ENCODE measurements around the gene MAP4K1.
A peak's percentile ranks its signal among the peaks of the same experiment; 100 is the strongest.

The MAP4K1 gene

DNA sequence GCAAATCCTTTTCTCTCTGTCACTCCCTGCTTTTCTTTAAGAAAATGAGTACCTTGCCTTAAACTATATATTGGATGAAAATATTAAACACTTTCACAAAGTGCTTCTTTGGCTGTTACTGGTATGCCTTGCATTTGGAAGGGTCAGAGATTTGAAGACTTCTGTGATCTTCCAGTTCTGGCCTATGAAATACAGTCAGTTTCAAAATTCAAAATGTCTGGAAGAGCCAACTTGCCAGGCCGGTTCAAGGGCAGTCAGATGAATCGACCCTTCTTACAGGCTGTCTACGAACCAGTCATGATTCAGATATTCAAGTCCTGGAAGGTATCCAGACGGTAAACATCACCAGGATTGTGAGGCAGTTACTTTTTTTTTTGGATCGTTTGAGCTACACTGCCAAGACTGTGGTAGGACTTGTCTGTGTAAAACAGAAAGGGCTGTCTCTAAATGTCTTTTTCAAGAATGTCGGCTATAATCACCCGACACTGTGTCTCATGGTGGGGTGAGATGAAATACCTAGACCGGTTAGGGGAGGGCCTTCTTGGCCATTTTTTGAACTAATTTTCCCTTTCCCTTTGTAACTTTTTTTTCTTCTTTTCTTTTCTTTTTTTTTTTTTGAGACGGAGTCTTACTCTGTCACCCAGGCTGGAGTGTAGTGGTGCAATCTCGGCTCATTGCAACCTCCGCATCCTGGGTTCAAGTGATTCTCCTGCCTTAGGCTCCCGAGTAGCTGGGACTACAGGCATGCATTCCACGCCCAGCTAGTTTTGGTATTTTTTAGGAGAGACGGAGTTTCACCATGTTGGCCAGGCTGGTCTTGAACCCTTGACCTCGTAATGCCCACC lies 40.9 kb upstream of the MAP4K1 start:
- peaks cover 21% of the 10 kb centered on the region for H3K36me3 Mint-ChIP-seq (ENCODE audit: low read depth)

DNA sequence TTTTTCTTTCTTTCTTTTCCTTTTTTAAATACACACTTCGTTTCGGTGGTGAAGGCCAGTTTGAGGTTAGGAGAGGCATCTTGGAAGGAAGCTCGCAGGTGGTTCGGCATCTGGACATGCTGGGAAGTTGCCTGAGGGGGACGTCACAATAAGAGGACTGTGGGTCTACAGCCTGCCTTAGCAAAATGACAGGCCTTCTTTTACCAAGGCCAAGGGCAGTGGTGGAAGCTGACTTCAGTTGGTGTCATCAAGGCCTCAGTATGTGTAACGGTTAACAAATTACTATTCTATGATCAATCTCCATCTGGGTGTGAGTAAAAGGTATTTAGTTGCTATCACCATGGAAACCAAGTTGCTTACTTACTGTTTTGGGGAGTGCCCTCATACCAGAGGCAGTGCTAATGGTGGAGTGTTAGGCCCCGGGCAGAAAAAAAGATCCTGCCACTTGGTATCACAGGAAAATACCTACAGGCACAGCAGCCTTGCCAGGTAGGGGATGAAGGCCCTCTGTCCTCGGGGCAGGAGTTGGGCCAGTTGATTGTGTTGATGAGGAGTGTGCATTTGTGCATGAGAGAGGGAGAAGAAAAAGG lies 40.0 kb upstream of the MAP4K1 start:
- Mint-ChIP-seq H3K4me3 (peak overlapping the region; percentile 55), H3K36me3 (ENCODE audit: low read depth) (peaks cover 21% of the 10 kb centered on the region), H3K27me3 (ENCODE audit: low read depth, poor library complexity) (no peaks in the 10 kb centered on the region), H3K9me3 (no peaks in the 10 kb centered on the region), H3K4me1 (peaks cover 98% of the 10 kb centered on the region), H3K27ac (peak overlapping the region; percentile 99)
- DNase-seq, result no peak
- TF ChIP-seq CTCF (IDR thresholded peaks at IDR 0.05), result no peak

More for the DNA sequence above, 40.9 kb upstream of the MAP4K1 start:
- no peaks in the 10 kb centered on the region for H3K9me3 Mint-ChIP-seq
- peaks cover 98% of the 10 kb centered on the region for H3K4me1 Mint-ChIP-seq
- DNase-seq, result no peak
- H3K27ac Mint-ChIP-seq, result peak overlapping the region; percentile 99
- H3K27me3 Mint-ChIP-seq (ENCODE audit: low read depth, poor library complexity), result no peaks in the 10 kb centered on the region
- no peak for TF ChIP-seq CTCF (IDR thresholded peaks at IDR 0.05)
- peak overlapping the region; percentile 47 for H3K4me3 Mint-ChIP-seq

- Mint-ChIP-seq H3K4me3 (peak overlapping the region; percentile 43), H3K36me3 (ENCODE audit: low read depth) (peaks cover 21% of the 10 kb centered on the region), H3K27me3 (ENCODE audit: low read depth, poor library complexity) (no peaks in the 10 kb centered on the region), H3K4me1 (peaks cover 99% of the 10 kb centered on the region), H3K27ac (peak overlapping the region; percentile 88), H3K9me3 (no peaks in the 10 kb centered on the region)
- DNase-seq, result no peak
- no peak for TF ChIP-seq CTCF (IDR thresholded peaks at IDR 0.05)
Observed at GRCh38 chr19:38656171-38656981, 38.6 kb upstream of the MAP4K1 start.

GRCh38 chr19:38655148-38655824 lies 37.5 kb upstream of the MAP4K1 start:
- Mint-ChIP-seq H3K27ac (peak overlapping the region; percentile 88), H3K27me3 (ENCODE audit: low read depth, poor library complexity) (no peaks in the 10 kb centered on the region), H3K4me1 (peaks cover 99% of the 10 kb centered on the region), H3K36me3 (ENCODE audit: low read depth) (peaks cover 14% of the 10 kb centered on the region), H3K4me3 (peak overlapping the region; percentile 62), H3K9me3 (no peaks in the 10 kb centered on the region)
- no peak for DNase-seq
- TF ChIP-seq CTCF (IDR thresholded peaks at IDR 0.05), result no peak

GRCh38 chr19:38654628-38655055 lies 36.9 kb upstream of the MAP4K1 start:
- Mint-ChIP-seq H3K36me3 (ENCODE audit: low read depth) (peaks cover 14% of the 10 kb centered on the region), H3K4me3 (peak overlapping the region; percentile 62), H3K9me3 (no peaks in the 10 kb centered on the region), H3K27ac (peak overlapping the region; percentile 88), H3K4me1 (peaks cover 99% of the 10 kb centered on the region), H3K27me3 (ENCODE audit: low read depth, poor library complexity) (peaks cover 2% of the 10 kb centered on the region)
- DNase-seq, result no peak
- TF ChIP-seq CTCF (IDR thresholded peaks at IDR 0.05), result no peak
